ENCODE measurements around the gene IQCH. TPM values are rescaled to one million over a fixed set of nuclear protein-coding genes. Genes with fewer than 3 reads are reported as not detected.

IQCH gene
- total RNA-seq, 4 donors from 2014 or later, result 0.27 to 4.6 (median 1.1) TPM; not detected in 1

GRCh38 chr15:67510597-67511190 lies 256.1 kb downstream of the IQCH start:
- TF ChIP-seq, protein P1, sequence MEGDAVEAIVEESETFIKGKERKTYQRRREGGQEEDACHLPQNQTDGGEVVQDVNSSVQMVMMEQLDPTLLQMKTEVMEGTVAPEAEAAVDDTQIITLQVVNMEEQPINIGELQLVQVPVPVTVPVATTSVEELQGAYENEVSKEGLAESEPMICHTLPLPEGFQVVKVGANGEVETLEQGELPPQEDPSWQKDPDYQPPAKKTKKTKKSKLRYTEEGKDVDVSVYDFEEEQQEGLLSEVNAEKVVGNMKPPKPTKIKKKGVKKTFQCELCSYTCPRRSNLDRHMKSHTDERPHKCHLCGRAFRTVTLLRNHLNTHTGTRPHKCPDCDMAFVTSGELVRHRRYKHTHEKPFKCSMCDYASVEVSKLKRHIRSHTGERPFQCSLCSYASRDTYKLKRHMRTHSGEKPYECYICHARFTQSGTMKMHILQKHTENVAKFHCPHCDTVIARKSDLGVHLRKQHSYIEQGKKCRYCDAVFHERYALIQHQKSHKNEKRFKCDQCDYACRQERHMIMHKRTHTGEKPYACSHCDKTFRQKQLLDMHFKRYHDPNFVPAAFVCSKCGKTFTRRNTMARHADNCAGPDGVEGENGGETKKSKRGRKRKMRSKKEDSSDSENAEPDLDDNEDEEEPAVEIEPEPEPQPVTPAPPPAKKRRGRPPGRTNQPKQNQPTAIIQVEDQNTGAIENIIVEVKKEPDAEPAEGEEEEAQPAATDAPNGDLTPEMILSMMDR (IDR thresholded peaks at IDR 0.05), result no peak
- TF ChIP-seq POLR2AphosphoS5 (IDR thresholded peaks at IDR 0.05) (no peak), EP300 (IDR thresholded peaks at IDR 0.05) (no peak)
- ATAC-seq, result no peak
- Histone ChIP-seq H3K36me3 (peaks cover 0 to 56% of the 10 kb centered on the region in 2 donors), H3K27ac (no peak overlapping the region), H3K27me3 (no peaks in the 10 kb centered on the region), H3K4me1 (no peaks in the 10 kb centered on the region), H3K4me3 (no peak overlapping the region), H3K9me3 (no peaks in the 10 kb centered on the region)
- 77 to 87% methylated on average over 7 of the region's 7 CpGs for WGBS, 2 donors (ENCODE audit: low coverage in 1 of 2)

GRCh38 chr15:67511606-67512005 lies 257.0 kb downstream of the IQCH start:
- TF ChIP-seq POLR2A (IDR thresholded peaks at IDR 0.05), result no peak
- H3K36me3 ChIP-seq, result peaks cover 0 to 65% of the 10 kb centered on the region in 2 donors
- no peaks in the 10 kb centered on the region for H3K4me1 ChIP-seq
- 90 to 100% methylated on average over 1 to 2 of the region's 3 CpGs for WGBS, 2 donors (ENCODE audit: low coverage in 1 of 2)
- no peak for ATAC-seq
- H3K27ac ChIP-seq, result no peak overlapping the region
- no peak overlapping the region for H3K4me3 ChIP-seq
- no peaks in the 10 kb centered on the region for H3K27me3 ChIP-seq
- H3K9me3 ChIP-seq, result no peaks in the 10 kb centered on the region

DNA sequence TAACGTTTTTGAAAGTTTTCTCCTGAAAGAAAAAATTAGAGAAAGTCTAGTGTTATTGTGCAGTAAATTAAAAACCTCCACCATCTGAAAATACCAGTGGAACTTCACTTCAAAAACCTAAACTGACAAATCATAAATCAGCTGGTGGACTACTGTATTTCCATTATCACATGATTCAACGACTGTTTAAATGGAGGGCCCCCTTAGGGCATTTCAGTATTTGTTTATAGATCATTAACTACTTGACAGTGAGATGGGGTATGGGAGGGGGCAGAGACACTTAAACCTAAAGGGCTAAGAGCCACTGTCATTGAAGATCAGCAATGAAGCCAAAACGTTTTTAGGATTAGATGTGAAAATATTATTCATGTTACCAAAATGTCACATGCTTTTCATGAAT lies 257.6 kb downstream of the IQCH start:
- 37 to 44% methylated on average over 3 of the region's 3 CpGs for WGBS, 2 donors (ENCODE audit: low coverage in 1 of 2)
- Histone ChIP-seq H3K27me3 (no peaks in the 10 kb centered on the region), H3K4me1 (no peaks in the 10 kb centered on the region), H3K27ac (no peak overlapping the region), H3K36me3 (peaks cover 0 to 70% of the 10 kb centered on the region in 2 donors), H3K4me3 (no peak overlapping the region), H3K9me3 (no peaks in the 10 kb centered on the region)
- no peak for TF ChIP-seq POLR2AphosphoS5 (IDR thresholded peaks at IDR 0.05)
- no peak for TF ChIP-seq POLR2A (IDR thresholded peaks at IDR 0.05)
- TF ChIP-seq, protein P1 (IDR thresholded peaks at IDR 0.05), result no peak
- TF ChIP-seq EP300 (IDR thresholded peaks at IDR 0.05), result no peak
- ATAC-seq, result no peak

- no peaks in the 10 kb centered on the region for H3K4me1 ChIP-seq
- H3K36me3 ChIP-seq, result peaks cover 0 to 70% of the 10 kb centered on the region in 2 donors
- ATAC-seq, result no peak
- H3K9me3 ChIP-seq, result no peaks in the 10 kb centered on the region
- no peak overlapping the region for H3K4me3 ChIP-seq
- no peak overlapping the region for H3K27ac ChIP-seq
- H3K27me3 ChIP-seq, result no peaks in the 10 kb centered on the region
- 77 to 80% methylated on average over 8 of the region's 9 CpGs for WGBS, 2 donors (ENCODE audit: low coverage in 1 of 2)
- TF ChIP-seq, protein P1 (IDR thresholded peaks at IDR 0.05), result no peak
- TF ChIP-seq EP300 (IDR thresholded peaks at IDR 0.05) (no peak), POLR2A (IDR thresholded peaks at IDR 0.05) (no peak)
Measured at GRCh38 chr15:67512933-67513714, 258.5 kb downstream of the IQCH start.

GRCh38 chr15:67515090-67515489 lies 260.5 kb downstream of the IQCH start:
- ATAC-seq, result no peak
- H3K36me3 ChIP-seq, result peaks cover 0 to 58% of the 10 kb centered on the region in 2 donors
- H3K27ac ChIP-seq, result no peak overlapping the region
- H3K9me3 ChIP-seq, result no peaks in the 10 kb centered on the region
- H3K27me3 ChIP-seq, result no peaks in the 10 kb centered on the region
- peaks cover 0 to 3% (median 0%) of the 10 kb centered on the region in 3 donors for H3K4me1 ChIP-seq
- 75 to 100% methylated on average over 1 to 2 of the region's 3 CpGs for WGBS, 2 donors (ENCODE audit: low coverage in 1 of 2)
- H3K4me3 ChIP-seq, result no peak overlapping the region
- TF ChIP-seq POLR2A (IDR thresholded peaks at IDR 0.05) (no peak), POLR2AphosphoS5 (IDR thresholded peaks at IDR 0.05) (no peak), EP300 (IDR thresholded peaks at IDR 0.05) (no peak)
- TF ChIP-seq, protein P1 (IDR thresholded peaks at IDR 0.05), result no peak
